Suprapubic skin (tissue), 4 donors: ENCODE results near the gene TYW5.

Source experiments
- CTCF ChIP-seq, 2 donors: fragments of 200-600 bp in 1 of 2; fragments of 450-650 bp in 1 of 2; sonication (generic) in 1 of 2; IDR thresholded peaks; one replicate each; pipeline ENCODE4 v1.5.1; 2016 to 2019; ENCODE audit warnings: antibody characterized with exemption in 2 of 2, mild to moderate bottlenecking in 1 of 2, moderate library complexity in 1 of 2
- EP300 ChIP-seq: sonication (generic); formaldehyde crosslinking; IDR thresholded peaks from one replicate; pipeline ENCODE4 v1.6.1; 2017; ENCODE audit warnings: antibody characterized with exemption
- POLR2A ChIP-seq, 2 donors: fragments of 450-650 bp; IDR thresholded peaks; one replicate each; pipeline ENCODE4 v1.6.1; 2017; ENCODE audit warnings: antibody characterized with exemption in 2 of 2, mild to moderate bottlenecking in 2 of 2, moderate library complexity in 2 of 2
- POLR2AphosphoS5 ChIP-seq, 3 donors: sonication (generic); formaldehyde crosslinking; IDR thresholded peaks; one replicate each; pipeline ENCODE4 v1.6.1; 2017; ENCODE audit warnings: antibody characterized with exemption in 3 of 3

GRCh38 chr2:199951023-199951422 lies 4.3 kb downstream of the TYW5 start:
- TF ChIP-seq CTCF (IDR thresholded peaks at IDR 0.05) (no peak), POLR2A (IDR thresholded peaks at IDR 0.05) (no peak), EP300 (no peak), POLR2AphosphoS5 (IDR thresholded peaks at IDR 0.05) (no peak)
